Left forelimb (tissue), 1 donor: ENCODE results near the gene RNF113B.

Source experiments
- DNase-seq: peaks from one replicate; pipeline ENCODE4 v3.0.0-alpha.2; 2018; ENCODE audit warnings: low spot score

The RNF113B gene

GRCh38 chr13:98141091-98141490 lies 36.0 kb downstream of the RNF113B start:
- no peak for DNase-seq

GRCh38 chr13:98134901-98135300 lies 42.2 kb downstream of the RNF113B start:
- no peak for DNase-seq

- DNase-seq: no peak
Measured at GRCh38 chr13:98133946-98134345, 43.1 kb downstream of the RNF113B start.

GRCh38 chr13:98129059-98129746 lies 47.9 kb downstream of the RNF113B start:
- DNase-seq: no peak
